ENCODE data around the gene RAD51B. TPM values are rescaled to one million over a fixed set of nuclear protein-coding genes. Genes with fewer than 3 reads are reported as not detected.

Gene RAD51B
- total and polyA plus RNA-seq, 7 donors = 2.4 to 24.4 (median 7.1) TPM

DNA sequence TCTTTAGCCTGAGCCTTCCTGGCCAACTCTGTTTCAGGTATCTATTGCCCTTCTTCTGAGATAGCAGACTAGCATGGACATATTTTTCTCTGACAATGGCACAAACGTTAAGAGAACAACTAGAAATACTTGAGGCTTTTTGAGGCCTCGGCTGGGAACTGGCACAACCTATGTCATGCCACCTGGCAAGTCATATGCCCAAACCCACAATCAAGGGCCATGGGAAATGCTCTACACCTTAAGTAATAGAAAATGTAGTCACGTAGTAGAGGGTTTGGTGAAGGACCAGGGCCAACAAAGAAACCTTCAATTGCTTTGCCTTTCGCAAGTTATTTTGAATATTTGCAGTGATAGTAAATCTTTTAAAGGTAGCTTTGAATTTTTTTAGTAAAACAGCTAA is 647.8 kb downstream of the RAD51B start:
- intact Hi-C loops (cut with DNase I) = no loop called here
- TF ChIP-seq POLR2A (IDR thresholded peaks at IDR 0.05) (no peak), EP300 (IDR thresholded peaks at IDR 0.05) (no peak), POLR2AphosphoS5 (IDR thresholded peaks at IDR 0.05) (no peak)
- TF ChIP-seq, protein P1, sequence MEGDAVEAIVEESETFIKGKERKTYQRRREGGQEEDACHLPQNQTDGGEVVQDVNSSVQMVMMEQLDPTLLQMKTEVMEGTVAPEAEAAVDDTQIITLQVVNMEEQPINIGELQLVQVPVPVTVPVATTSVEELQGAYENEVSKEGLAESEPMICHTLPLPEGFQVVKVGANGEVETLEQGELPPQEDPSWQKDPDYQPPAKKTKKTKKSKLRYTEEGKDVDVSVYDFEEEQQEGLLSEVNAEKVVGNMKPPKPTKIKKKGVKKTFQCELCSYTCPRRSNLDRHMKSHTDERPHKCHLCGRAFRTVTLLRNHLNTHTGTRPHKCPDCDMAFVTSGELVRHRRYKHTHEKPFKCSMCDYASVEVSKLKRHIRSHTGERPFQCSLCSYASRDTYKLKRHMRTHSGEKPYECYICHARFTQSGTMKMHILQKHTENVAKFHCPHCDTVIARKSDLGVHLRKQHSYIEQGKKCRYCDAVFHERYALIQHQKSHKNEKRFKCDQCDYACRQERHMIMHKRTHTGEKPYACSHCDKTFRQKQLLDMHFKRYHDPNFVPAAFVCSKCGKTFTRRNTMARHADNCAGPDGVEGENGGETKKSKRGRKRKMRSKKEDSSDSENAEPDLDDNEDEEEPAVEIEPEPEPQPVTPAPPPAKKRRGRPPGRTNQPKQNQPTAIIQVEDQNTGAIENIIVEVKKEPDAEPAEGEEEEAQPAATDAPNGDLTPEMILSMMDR (IDR thresholded peaks at IDR 0.05) = no peak
- H3K4me3 ChIP-seq = no peak overlapping the region
- H3K27me3 ChIP-seq = no peaks in the 10 kb centered on the region
- H3K4me1 ChIP-seq = peaks cover 0 to 22% (median 16%) of the 10 kb centered on the region in 4 donors
- H3K9me3 ChIP-seq = no peaks in the 10 kb centered on the region
- H3K36me3 ChIP-seq = no peaks in the 10 kb centered on the region
- no peak for DNase-seq
- WGBS, 2 donors = 92 to 94% methylated on average over 4 of the region's 4 CpGs
- peak overlapping the region in 3 of 4 donors; percentile 58 to 74 (median 62) for H3K27ac ChIP-seq

DNA sequence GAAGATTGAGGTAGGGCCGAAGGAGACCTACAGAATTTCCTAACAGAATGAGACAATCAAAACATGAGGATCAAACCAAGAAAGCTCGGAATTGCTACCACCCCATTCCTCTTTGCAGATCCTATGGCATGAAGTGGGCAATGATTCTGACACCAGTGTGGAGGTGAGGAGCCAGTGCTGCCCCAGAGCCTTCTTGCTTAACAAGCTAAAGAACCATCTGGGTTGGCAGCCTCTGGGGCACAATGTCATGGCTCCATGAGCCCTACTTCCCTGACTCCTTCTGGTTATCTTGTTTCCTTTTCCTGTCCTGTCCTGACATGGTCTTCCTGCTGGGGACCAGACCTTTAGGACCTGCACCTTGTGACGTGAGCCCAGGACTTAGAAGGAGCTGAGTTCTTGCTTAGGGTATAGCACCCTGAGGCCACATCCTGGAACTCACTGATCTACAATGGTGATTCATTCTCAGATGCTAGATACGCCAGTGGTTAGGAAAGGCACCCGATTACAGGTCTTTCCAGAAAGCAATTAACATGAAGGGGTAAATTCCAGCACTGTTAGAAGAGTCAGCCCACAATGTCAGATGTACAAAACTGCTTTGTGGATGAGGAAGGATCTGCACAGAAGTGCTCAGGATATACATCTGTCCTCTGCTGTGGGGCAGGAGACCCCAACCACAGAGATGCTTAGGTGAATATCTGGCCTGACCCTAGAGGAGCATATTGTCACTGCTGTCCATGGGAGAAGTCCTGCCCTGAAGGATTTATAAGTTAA is 649.0 kb downstream of the RAD51B start:
- Histone ChIP-seq H3K27me3 (no peaks in the 10 kb centered on the region), H3K27ac (no peak overlapping the region), H3K36me3 (no peaks in the 10 kb centered on the region), H3K9me3 (no peaks in the 10 kb centered on the region), H3K4me3 (no peak overlapping the region), H3K4me1 (peaks cover 0 to 30% (median 18%) of the 10 kb centered on the region in 4 donors)
- WGBS, 2 donors = 85 to 89% methylated on average over 5 of the region's 5 CpGs
- TF ChIP-seq POLR2AphosphoS5 (IDR thresholded peaks at IDR 0.05) = no peak
- no peak for DNase-seq
- intact Hi-C loops (cut with DNase I) = no loop called here

DNA sequence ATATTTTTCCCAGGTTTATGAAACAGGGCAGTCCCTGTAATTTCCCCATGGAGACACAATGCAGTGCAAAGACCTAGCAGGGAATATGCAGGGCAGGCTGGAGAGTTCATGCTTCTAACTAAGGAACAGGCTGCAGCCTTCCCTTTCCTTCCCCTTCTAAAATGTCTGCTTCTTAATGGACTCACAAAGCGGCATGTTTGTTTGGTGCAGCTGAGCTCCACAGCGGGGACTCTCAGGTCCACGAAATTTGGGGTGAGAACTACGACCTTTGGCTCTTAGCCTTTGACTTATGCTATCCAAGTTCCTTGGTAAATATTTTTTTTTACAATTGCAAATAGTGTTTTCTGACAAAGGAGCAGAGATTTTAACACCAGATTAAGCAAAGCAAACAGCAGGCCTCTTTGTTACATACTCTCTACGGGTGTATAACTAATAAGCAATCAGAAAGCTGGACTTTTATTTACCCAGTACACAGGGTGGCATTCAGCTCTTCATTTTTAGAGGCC is 649.7 kb downstream of the RAD51B start:
- WGBS, 2 donors = 56 to 85% methylated on average over 5 of the region's 5 CpGs
- intact Hi-C loops (cut with DNase I) = no loop called here

DNA sequence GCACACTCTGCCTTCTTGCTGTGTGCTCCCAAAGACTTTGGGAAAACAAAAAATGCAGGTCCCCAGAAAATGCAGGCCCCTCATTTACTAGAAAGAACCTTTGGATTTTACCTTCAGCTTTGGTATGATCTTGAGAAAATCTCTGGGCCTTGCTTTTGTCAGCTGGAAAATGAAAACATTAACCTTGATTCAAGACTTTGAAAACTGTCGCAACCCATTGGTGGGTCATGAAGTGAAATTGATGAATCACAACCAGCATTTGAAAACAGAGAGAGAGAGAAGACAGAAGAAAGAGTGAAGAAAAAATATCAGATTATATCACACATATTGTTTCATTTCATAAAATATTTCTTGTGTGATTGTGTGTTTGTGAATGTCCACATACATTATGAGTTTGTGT is 650.8 kb downstream of the RAD51B start:
- Histone ChIP-seq H3K27ac (no peak overlapping the region), H3K36me3 (no peaks in the 10 kb centered on the region), H3K27me3 (no peaks in the 10 kb centered on the region), H3K9me3 (no peaks in the 10 kb centered on the region), H3K4me1 (peaks cover 0 to 24% (median 14%) of the 10 kb centered on the region in 4 donors), H3K4me3 (no peak overlapping the region)
- TF ChIP-seq EP300 (IDR thresholded peaks at IDR 0.05) (no peak), POLR2A (IDR thresholded peaks at IDR 0.05) (no peak), POLR2AphosphoS5 (IDR thresholded peaks at IDR 0.05) (no peak)
- TF ChIP-seq, protein P1 (IDR thresholded peaks at IDR 0.05) = no peak
- intact Hi-C loops (cut with DNase I) = no loop called here
- WGBS, 2 donors = 96 to 97% methylated on average over 1 of the region's 1 CpG
- DNase-seq = no peak

More for the DNA sequence above, 649.7 kb downstream of the RAD51B start:
- Histone ChIP-seq H3K4me1 (peaks cover 0 to 30% (median 18%) of the 10 kb centered on the region in 4 donors), H3K4me3 (no peak overlapping the region), H3K27me3 (no peaks in the 10 kb centered on the region), H3K9me3 (no peaks in the 10 kb centered on the region), H3K27ac (no peak overlapping the region), H3K36me3 (no peaks in the 10 kb centered on the region)
- no peak for TF ChIP-seq EP300 (IDR thresholded peaks at IDR 0.05)
- TF ChIP-seq POLR2AphosphoS5 (IDR thresholded peaks at IDR 0.05) = no peak
- TF ChIP-seq, protein P1 (IDR thresholded peaks at IDR 0.05) = no peak
- no peak for TF ChIP-seq POLR2A (IDR thresholded peaks at IDR 0.05)
- no peak for DNase-seq

DNA sequence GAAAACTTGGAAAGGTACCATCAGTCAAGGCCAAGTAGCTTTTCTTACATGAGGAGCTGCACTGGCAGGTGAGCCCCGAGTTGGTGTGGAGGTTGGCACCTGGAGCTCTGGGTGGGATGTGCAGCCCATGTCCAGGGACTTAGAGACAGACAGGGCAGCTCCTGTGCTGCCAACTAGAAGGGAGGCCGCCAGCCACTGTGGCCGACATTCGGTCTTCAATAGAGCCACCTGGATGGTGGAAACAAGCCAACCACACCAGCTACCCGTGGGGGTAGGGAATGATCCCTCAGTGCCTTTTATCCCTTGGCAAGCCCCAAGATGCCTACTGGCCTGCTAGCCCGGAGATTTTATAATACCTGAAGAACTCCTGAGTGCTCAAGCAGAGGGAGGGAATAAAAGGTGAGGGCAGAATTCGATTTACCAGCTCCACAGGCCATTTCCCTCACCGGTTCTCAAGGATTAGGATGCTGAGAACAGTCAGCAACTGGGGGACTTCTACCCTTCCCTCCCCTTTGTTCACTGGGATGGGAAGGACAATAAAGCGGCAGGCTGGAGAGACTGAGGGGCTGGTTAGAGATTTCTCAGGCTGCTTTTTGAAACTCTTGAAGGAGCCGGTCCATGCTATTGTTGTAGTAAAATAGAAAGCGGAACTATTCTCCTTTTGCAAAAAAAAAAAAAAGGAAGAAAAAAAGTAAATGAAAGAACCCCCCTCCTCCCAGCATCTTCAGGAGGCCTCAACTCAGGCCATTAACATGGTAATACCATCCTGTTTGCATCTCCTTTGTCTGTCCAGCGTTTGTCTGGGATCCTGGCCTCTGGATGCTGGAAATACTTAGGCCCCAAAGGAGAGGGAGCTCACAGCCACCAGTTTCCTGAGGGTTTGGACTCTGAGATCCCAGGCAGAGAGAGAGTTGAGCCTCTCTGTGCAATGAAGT is 651.7 kb downstream of the RAD51B start:
- TF ChIP-seq POLR2A (IDR thresholded peaks at IDR 0.05) = no peak
- H3K4me3 ChIP-seq = no peak overlapping the region
- H3K27me3 ChIP-seq = no peaks in the 10 kb centered on the region
- DNase-seq = no peak
- no peak overlapping the region for H3K27ac ChIP-seq
- H3K9me3 ChIP-seq = no peaks in the 10 kb centered on the region
- no peaks in the 10 kb centered on the region for H3K36me3 ChIP-seq
- H3K4me1 ChIP-seq = peaks cover 0 to 29% (median 12%) of the 10 kb centered on the region in 4 donors
- WGBS, 2 donors = 84 to 91% methylated on average over 12 of the region's 12 CpGs
- intact Hi-C loops (cut with DNase I) = no loop called here
